ENCODE data around the gene ZBTB20. TPM values are rescaled to one million over a fixed set of nuclear protein-coding genes. Genes with fewer than 3 reads are reported as not detected.

The ZBTB20 gene
- total RNA-seq, 1 donor from 2014 or later = 21.4 TPM

- Histone ChIP-seq H3K4me3 (ENCODE audit: insufficient read depth, low read depth, low read length) (no peak overlapping the region), H3K27me3 (ENCODE audit: insufficient read depth, low read length) (no peaks in the 10 kb centered on the region), H3K27ac (ENCODE audit: low read depth, low read length) (no peak overlapping the region), H4K20me1 (ENCODE audit: insufficient read depth, low read length) (no peaks in the 10 kb centered on the region), H3K79me2 (ENCODE audit: insufficient read depth, low read length) (no peaks in the 10 kb centered on the region), H3K9ac (ENCODE audit: low read length) (no peak overlapping the region), H3K9me3 (ENCODE audit: insufficient read depth, low read depth, low read length) (no peaks in the 10 kb centered on the region), H2AFZ (ENCODE audit: low read depth, low read length) (no peak overlapping the region), H3K36me3 (ENCODE audit: insufficient read depth, low read length) (no peaks in the 10 kb centered on the region), H3K4me2 (ENCODE audit: low read length) (no peak overlapping the region), H3K4me1 (ENCODE audit: insufficient read depth, low read length) (no peaks in the 10 kb centered on the region)
- DNase-seq (ENCODE audit: low read depth) (no peak), FAIRE-seq (no peak)
- Mint-ChIP-seq H3K4me3 (ENCODE audit: unreplicated experiment) (no peak overlapping the region), H3K36me3 (ENCODE audit: low read depth, unreplicated experiment) (no peaks in the 10 kb centered on the region), H3K27ac (ENCODE audit: unreplicated experiment) (no peak overlapping the region), H3K9me3 (ENCODE audit: unreplicated experiment) (no peaks in the 10 kb centered on the region), H3K4me1 (ENCODE audit: low read depth, unreplicated experiment) (no peaks in the 10 kb centered on the region), H3K27me3 (ENCODE audit: low read depth, unreplicated experiment) (no peaks in the 10 kb centered on the region)
- TF ChIP-seq EZH2 (IDR thresholded peaks at IDR 0.05; ENCODE audit: insufficient read depth, low read length) = no peak
- TF ChIP-seq, protein P1, sequence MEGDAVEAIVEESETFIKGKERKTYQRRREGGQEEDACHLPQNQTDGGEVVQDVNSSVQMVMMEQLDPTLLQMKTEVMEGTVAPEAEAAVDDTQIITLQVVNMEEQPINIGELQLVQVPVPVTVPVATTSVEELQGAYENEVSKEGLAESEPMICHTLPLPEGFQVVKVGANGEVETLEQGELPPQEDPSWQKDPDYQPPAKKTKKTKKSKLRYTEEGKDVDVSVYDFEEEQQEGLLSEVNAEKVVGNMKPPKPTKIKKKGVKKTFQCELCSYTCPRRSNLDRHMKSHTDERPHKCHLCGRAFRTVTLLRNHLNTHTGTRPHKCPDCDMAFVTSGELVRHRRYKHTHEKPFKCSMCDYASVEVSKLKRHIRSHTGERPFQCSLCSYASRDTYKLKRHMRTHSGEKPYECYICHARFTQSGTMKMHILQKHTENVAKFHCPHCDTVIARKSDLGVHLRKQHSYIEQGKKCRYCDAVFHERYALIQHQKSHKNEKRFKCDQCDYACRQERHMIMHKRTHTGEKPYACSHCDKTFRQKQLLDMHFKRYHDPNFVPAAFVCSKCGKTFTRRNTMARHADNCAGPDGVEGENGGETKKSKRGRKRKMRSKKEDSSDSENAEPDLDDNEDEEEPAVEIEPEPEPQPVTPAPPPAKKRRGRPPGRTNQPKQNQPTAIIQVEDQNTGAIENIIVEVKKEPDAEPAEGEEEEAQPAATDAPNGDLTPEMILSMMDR (IDR thresholded peaks at IDR 0.05; ENCODE audit: insufficient read depth, low read depth, low read length) = no peak
Observed at GRCh38 chr3:114974387-114974786, 172.7 kb downstream of the ZBTB20 start.

- H3K27me3 Mint-ChIP-seq (ENCODE audit: low read depth, unreplicated experiment) = no peaks in the 10 kb centered on the region
- no peaks in the 10 kb centered on the region for H4K20me1 ChIP-seq (ENCODE audit: insufficient read depth, low read length)
- no peak for FAIRE-seq
Observed at GRCh38 chr3:114973536-114973935, 173.6 kb downstream of the ZBTB20 start.

DNA sequence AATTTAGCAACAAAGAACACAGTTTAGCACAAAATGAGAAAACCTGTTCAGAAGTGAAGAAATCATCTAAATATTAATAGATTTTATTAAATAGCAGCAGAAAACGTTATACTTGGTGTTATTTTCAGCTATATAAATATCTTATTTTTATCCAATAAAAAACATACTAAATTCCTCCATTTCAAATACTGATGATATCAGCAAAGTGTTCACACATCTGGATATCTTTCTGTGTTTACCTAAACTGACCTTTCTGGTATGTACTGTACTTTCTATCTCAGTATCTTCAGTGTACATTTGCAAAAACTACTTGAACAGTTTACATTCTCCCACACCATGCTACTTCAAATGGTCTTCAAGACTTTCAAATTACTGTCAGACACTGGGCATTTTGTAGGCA, 179.9 kb downstream of the ZBTB20 start:
- DNase-seq (ENCODE audit: low read depth) = no peak

More at GRCh38 chr3:114973536-114973935, 173.6 kb downstream of the ZBTB20 start:
- Histone ChIP-seq H3K4me2 (ENCODE audit: low read length) (no peak overlapping the region), H3K4me3 (ENCODE audit: insufficient read depth, low read depth, low read length) (no peak overlapping the region), H3K4me1 (ENCODE audit: insufficient read depth, low read length) (no peaks in the 10 kb centered on the region), H3K27me3 (ENCODE audit: insufficient read depth, low read length) (no peaks in the 10 kb centered on the region), H3K27ac (ENCODE audit: low read depth, low read length) (no peak overlapping the region), H3K9ac (ENCODE audit: low read length) (no peak overlapping the region), H3K9me3 (ENCODE audit: insufficient read depth, low read depth, low read length) (no peaks in the 10 kb centered on the region), H2AFZ (ENCODE audit: low read depth, low read length) (no peak overlapping the region), H3K36me3 (ENCODE audit: insufficient read depth, low read length) (no peaks in the 10 kb centered on the region), H3K79me2 (ENCODE audit: insufficient read depth, low read length) (no peaks in the 10 kb centered on the region)
- TF ChIP-seq EZH2 (IDR thresholded peaks at IDR 0.05; ENCODE audit: insufficient read depth, low read length) = no peak
- TF ChIP-seq, protein P1 (IDR thresholded peaks at IDR 0.05; ENCODE audit: insufficient read depth, low read depth, low read length) = no peak
- H3K9me3 Mint-ChIP-seq (ENCODE audit: unreplicated experiment) = no peaks in the 10 kb centered on the region
- H3K4me3 Mint-ChIP-seq (ENCODE audit: unreplicated experiment) = no peak overlapping the region
- H3K36me3 Mint-ChIP-seq (ENCODE audit: low read depth, unreplicated experiment) = no peaks in the 10 kb centered on the region
- no peaks in the 10 kb centered on the region for H3K4me1 Mint-ChIP-seq (ENCODE audit: low read depth, unreplicated experiment)
- no peak for DNase-seq (ENCODE audit: low read depth)
- no peak overlapping the region for H3K27ac Mint-ChIP-seq (ENCODE audit: unreplicated experiment)

More for the DNA sequence above, 179.9 kb downstream of the ZBTB20 start:
- H3K27me3 ChIP-seq (ENCODE audit: insufficient read depth, low read length) = no peaks in the 10 kb centered on the region
- no peak overlapping the region for H3K27ac ChIP-seq (ENCODE audit: low read depth, low read length)
- no peak overlapping the region for H2AFZ ChIP-seq (ENCODE audit: low read depth, low read length)
- FAIRE-seq = no peak
- H3K27ac Mint-ChIP-seq (ENCODE audit: unreplicated experiment) = no peak overlapping the region
- H3K36me3 Mint-ChIP-seq (ENCODE audit: low read depth, unreplicated experiment) = no peaks in the 10 kb centered on the region
- H3K9me3 Mint-ChIP-seq (ENCODE audit: unreplicated experiment) = no peaks in the 10 kb centered on the region
- H3K4me3 Mint-ChIP-seq (ENCODE audit: unreplicated experiment) = no peak overlapping the region
- no peak overlapping the region for H3K4me2 ChIP-seq (ENCODE audit: low read length)
- H3K4me1 Mint-ChIP-seq (ENCODE audit: low read depth, unreplicated experiment) = no peaks in the 10 kb centered on the region
- H3K27me3 Mint-ChIP-seq (ENCODE audit: low read depth, unreplicated experiment) = no peaks in the 10 kb centered on the region
- no peaks in the 10 kb centered on the region for H4K20me1 ChIP-seq (ENCODE audit: insufficient read depth, low read length)
- H3K4me3 ChIP-seq (ENCODE audit: insufficient read depth, low read depth, low read length) = no peak overlapping the region
- no peak for TF ChIP-seq EZH2 (IDR thresholded peaks at IDR 0.05; ENCODE audit: insufficient read depth, low read length)
- TF ChIP-seq, protein P1 (IDR thresholded peaks at IDR 0.05; ENCODE audit: insufficient read depth, low read depth, low read length) = no peak
- no peaks in the 10 kb centered on the region for H3K4me1 ChIP-seq (ENCODE audit: insufficient read depth, low read length)
- no peaks in the 10 kb centered on the region for H3K9me3 ChIP-seq (ENCODE audit: insufficient read depth, low read depth, low read length)
- no peaks in the 10 kb centered on the region for H3K79me2 ChIP-seq (ENCODE audit: insufficient read depth, low read length)
- H3K36me3 ChIP-seq (ENCODE audit: insufficient read depth, low read length) = no peaks in the 10 kb centered on the region
- H3K9ac ChIP-seq (ENCODE audit: low read length) = no peak overlapping the region
